Psoas muscle (tissue), 8 donors: ENCODE measurements around the gene ZNF100. TPM values are rescaled to one million over a fixed set of nuclear protein-coding genes. Genes with fewer than 3 reads are reported as not detected.
"Not testable (repeated sequence)": the region's sequence is repeated elsewhere in the genome, so short reads cannot be mapped to it uniquely, and the experiment has no call there.

ENCODE experiments used
- ATAC-seq, 4 donors: fragments of 200-7000 bp; cut with Tn5 transposase; one replicate each; pipeline ENCODE4 v1.9.1; 2020; ENCODE audit warnings: moderate library complexity in 3 of 4, mild to moderate bottlenecking in 2 of 4
- DNase-seq, 2 donors: peaks; one replicate each; pipeline ENCODE4 v3.0.0-alpha.2; 2020
- H3K27ac ChIP-seq: fragments of 200-600 bp; one replicate; pipeline ENCODE4 v1.8.0; 2022
- H3K27me3 ChIP-seq, 3 donors: fragments of 200-600 bp in 1 of 3; one replicate each; pipeline versions ENCODE4 v1.6.1 to v1.8.0; 2013 to 2022; ENCODE audit warnings: low read length in 2 of 3, mild to moderate bottlenecking in 2 of 3, moderate library complexity in 1 of 3; ENCODE audit not compliant: insufficient read depth in 3 of 3
- H3K36me3 ChIP-seq, 2 donors: fragments of 200-600 bp in 1 of 2; one replicate each; pipeline versions ENCODE4 v1.6.1 to v1.8.0; 2013 to 2022; ENCODE audit warnings: low read depth in 1 of 2, mild to moderate bottlenecking in 1 of 2, moderate library complexity in 1 of 2; ENCODE audit not compliant: insufficient read depth in 1 of 2
- H3K4me1 ChIP-seq: fragments of 200-600 bp; one replicate; pipeline ENCODE4 v1.8.0; 2022
- H3K4me3 ChIP-seq: fragments of 200-600 bp; one replicate; pipeline ENCODE4 v1.8.0; 2022; ENCODE audit warnings: mild to moderate bottlenecking
- H3K9me3 ChIP-seq: fragments of 200-600 bp; one replicate; pipeline ENCODE4 v1.8.0; 2022
- WGBS, 3 donors: extraction: QIAGEN DNeasy Blood & Tissue Kit; methylation state at CpG; one replicate each; pipeline versions ENCODE4 v1.1.6 to v1.1.7; 2013; 5-methylcytosine and 5-hydroxymethylcytosine counted together
- intact Hi-C, 2 donors: fragments of 100-400 bp; cut with DNase I; formaldehyde crosslinking; loops; one replicate each; pipeline versions ENCODE4 v1.11.0 to v1.14.2; 2022
- long read RNA-seq, 2 donors: library from polyadenylated mRNA; unstranded; transcript quantifications; one replicate each; pipeline ENCODE4 v2.0.0, GENCODE V29; 2021
- polyA plus RNA-seq, 3 donors: library from polyadenylated mRNA; stranded (reverse); fragments of 200-250 nt; gene quantifications; one replicate each; pipeline ENCODE4 v1.2.3, GENCODE V29; 2013
- total RNA-seq, 4 donors: library from RNA; stranded (reverse); fragmentation: NEBNext Ultra II Directional in 2 of 4; extraction: Animal tissue kit (Norgen Biotek cat#: 25700) in 2 of 4; gene quantifications; one replicate each; pipeline versions ENCODE4 v1.2.1 to v1.2.4, GENCODE V29; 2021 to 2023
- TF ChIP-seq, protein P1 (sequence below): fragments of 200-600 bp; IDR thresholded peaks from one replicate; pipeline ENCODE4 v1.8.0; 2022; ENCODE audit warnings: antibody characterized with exemption
- donor health status: healthy with polysubstance abuse.
- donor health status: DM: no; HTN: no; CAD: no; lungs with moderate emphysema.
- donor health status: Bipolar disorder and iron deficiency.
- donor health status: healthy.
- donor health status: DM: yes; HTN: yes; CAD: no.
- donor health status: DM: no; HTN: no; CAD: no.
- donor health status: DM: no; HTN: no; CAD: no.
- donor health status: DM: yes; HTN: yes; CAD: no.

ZNF100 gene
- total RNA-seq (1 to 10 TPM; 3.1 to 6.0 (median 4.9) TPM), polyA plus RNA-seq (1 to 10 TPM in 1 of 3 donors, under 1 TPM in 2; 0.65 to 5.1 (median 0.94) TPM)
- long read RNA-seq, donor 1, full-length matches to known transcripts, result 1 of 2 reads
- long read RNA-seq, donor 1, partial matches to known transcripts, result 0 of 2 reads
- long read RNA-seq, donor 1, other reads (novel, unspliced or antisense), result 1 of 2 reads
- long read RNA-seq, donor 2, partial matches to known transcripts, result 0 of 5 reads
- long read RNA-seq, donor 2, other reads (novel, unspliced or antisense), result 5 of 5 reads

DNA sequence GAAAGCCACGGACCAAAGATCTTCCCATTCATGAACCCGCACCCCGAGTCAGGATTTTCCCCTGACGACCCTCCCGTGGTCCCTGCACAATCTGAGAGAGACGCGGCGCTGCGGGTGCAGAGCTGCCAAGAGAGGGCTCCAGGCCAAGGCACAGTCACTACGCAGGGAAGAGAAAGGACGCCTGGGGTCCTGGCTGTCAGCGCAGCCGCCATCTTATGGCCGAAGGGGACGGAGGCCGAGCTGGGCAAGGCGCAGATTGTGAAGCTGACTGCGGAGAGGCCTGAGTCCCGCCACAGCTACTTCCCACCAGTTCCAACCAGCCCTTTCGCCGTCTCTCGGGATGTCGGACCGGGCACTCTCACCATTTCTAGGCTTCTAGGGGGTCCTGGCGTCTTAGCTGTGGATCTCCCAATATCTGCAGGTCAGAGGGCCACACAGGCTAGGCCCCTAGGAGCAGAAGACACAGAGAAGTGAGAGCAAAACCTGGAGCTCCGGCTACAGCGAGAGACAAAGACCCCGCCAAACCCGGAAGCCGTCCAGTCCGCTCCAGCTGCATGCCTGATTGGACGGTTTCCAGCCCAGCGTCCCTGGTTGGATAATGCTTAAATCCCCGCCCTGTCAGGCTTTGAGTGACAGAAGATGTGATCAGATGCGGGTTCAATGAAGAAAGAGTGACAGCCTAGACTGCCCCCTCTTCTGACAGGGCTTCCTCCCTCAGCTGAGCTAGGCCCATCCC is at the start of gene ZNF100:
Gene ZNF100 (minus strand): TSS at position 515 of the 736 bp plus-strand sequence. CDS start 150 bp downstream, at position 365.
- Histone ChIP-seq H3K9me3 (no peaks in the 10 kb centered on the region), H3K4me3 (peak within 1 kb of the TSS; percentile 76), H3K4me1 (no peaks in the 10 kb centered on the region), H3K27ac (peak within 1 kb of the TSS; percentile 86), H3K36me3 (peaks cover 0 to 33% of the 10 kb centered on the region in 2 donors), H3K27me3 (no peaks in the 10 kb centered on the region)
- intact Hi-C loops, result loop anchor here in 1 of 2 donors (10.0 kb wide), 1 partner anchor 262 kb away; the partner anchor contains the start of gene ZNF429
- 0% methylated on average over 33 to 35 of the region's 35 CpGs for whole genome bisulfite sequencing, 3 donors
- ATAC-seq (peak; percentile 90 to 98 (median 96)), DNase-seq (peak; percentile 93 to 96)
- TF ChIP-seq, protein P1, sequence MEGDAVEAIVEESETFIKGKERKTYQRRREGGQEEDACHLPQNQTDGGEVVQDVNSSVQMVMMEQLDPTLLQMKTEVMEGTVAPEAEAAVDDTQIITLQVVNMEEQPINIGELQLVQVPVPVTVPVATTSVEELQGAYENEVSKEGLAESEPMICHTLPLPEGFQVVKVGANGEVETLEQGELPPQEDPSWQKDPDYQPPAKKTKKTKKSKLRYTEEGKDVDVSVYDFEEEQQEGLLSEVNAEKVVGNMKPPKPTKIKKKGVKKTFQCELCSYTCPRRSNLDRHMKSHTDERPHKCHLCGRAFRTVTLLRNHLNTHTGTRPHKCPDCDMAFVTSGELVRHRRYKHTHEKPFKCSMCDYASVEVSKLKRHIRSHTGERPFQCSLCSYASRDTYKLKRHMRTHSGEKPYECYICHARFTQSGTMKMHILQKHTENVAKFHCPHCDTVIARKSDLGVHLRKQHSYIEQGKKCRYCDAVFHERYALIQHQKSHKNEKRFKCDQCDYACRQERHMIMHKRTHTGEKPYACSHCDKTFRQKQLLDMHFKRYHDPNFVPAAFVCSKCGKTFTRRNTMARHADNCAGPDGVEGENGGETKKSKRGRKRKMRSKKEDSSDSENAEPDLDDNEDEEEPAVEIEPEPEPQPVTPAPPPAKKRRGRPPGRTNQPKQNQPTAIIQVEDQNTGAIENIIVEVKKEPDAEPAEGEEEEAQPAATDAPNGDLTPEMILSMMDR, result no peak

DNA sequence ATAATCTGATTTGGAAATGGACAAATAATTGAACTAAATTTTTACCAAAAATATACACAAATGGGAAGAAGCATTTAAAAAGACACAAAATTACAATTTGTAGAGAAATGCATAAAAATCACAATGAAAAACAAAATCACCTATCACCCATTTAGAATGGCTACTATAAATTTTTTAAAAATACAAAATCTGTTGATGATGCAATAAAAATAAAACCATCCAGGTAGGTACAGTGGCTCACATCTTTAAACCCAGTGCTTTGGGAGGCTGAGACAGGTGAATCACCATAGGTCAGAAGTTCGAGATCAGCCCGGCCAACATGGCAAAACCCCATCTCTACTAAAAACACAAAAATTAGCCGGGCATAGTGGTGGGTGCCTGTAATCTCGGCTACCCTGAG is 45.1 kb upstream of the ZNF100 start:
- Histone ChIP-seq H3K4me3 (no peak overlapping the region), H3K4me1 (no peaks in the 10 kb centered on the region), H3K36me3 (peaks cover 18 to 64% of the 10 kb centered on the region in 2 donors), H3K27me3 (no peaks in the 10 kb centered on the region), H3K9me3 (peaks cover 61% of the 10 kb centered on the region), H3K27ac (no peak overlapping the region)
- ATAC-seq, result no peak
- DNase-seq, result no peak
- TF ChIP-seq, protein P1, result no peak
- intact Hi-C loops, result no loop called here
- 98 to 100% (median 99%) methylated on average over 4 of the region's 4 CpGs for WGBS, 3 donors

DNA sequence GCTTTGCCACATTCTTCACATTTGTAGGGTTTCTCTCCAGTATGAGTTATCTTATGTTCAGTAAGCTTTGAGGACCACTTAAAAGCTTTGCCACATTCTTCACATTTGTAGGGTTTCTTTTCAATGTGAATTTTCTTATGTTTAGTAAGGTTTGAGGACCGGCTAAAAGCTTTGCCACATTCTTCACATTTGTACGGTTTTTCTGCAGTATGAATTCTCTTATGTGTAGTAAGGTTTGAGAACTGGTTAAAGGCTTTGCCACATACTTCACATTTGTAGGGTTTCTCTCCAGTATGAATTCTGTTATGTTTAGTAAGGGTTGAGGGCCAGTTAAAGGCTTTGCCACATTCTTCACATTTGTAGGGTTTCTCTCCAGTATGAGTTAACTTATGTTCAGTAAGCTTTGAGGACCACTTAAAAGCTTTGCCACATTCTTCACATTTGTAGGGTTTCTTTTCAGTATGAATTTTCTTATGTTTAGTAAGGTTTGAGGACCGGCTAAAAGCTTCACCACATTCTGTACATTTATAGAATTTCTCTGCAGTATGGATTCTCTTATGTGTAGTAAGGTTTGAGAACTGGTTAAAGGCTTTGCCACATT is 41.1 kb upstream of the ZNF100 start:
- H3K36me3 ChIP-seq, result peaks cover 8 to 39% of the 10 kb centered on the region in 2 donors
- not testable (repeated sequence) for H3K4me3 ChIP-seq

DNA sequence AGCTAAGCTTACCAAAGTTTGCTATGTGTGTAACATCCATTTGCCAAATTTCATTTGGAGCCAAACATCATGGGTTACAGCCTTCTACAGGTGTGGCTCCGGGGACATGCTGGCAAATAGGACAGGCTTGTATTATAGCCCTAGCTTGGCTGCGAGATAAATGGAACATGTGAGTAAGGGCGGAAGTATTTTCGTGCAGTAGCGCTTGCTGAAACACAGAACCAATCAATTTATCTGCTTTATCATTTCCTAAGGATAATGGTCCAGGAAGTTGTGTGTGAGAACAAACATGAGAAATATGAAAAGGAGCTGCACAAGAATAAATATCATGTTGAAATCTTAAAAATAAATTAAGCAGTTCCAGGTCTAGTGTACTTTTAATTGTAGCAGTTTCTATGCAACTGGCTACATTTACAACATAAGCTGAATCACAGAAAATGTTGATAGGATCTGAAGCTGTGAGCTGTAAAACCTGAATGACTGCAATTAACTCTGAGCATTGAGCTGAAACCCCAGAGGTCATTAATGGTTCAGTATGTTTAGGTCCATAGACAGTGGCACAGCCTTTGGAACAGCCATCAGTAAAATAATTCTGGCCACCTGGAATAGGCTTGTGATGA is 22.2 kb upstream of the ZNF100 start:
- H3K36me3 ChIP-seq, result no peaks in the 10 kb centered on the region
- ATAC-seq, result no peak
- H3K27me3 ChIP-seq, result no peaks in the 10 kb centered on the region
- no peak for DNase-seq
- no peak overlapping the region for H3K27ac ChIP-seq
- no peaks in the 10 kb centered on the region for H3K4me1 ChIP-seq
- H3K4me3 ChIP-seq, result no peak overlapping the region
- WGBS, 3 donors, result 78 to 84% (median 83%) methylated on average over 5 of the region's 5 CpGs
- intact Hi-C loops, result no loop called here
- TF ChIP-seq, protein P1, result no peak
- H3K9me3 ChIP-seq, result no peaks in the 10 kb centered on the region

More for the DNA sequence above, 41.1 kb upstream of the ZNF100 start:
- H3K27ac ChIP-seq, H3K4me1 ChIP-seq, DNase-seq, H3K27me3 ChIP-seq, intact Hi-C loops, ATAC-seq: not testable (repeated sequence)
- WGBS, 3 donors, result 95 to 98% (median 98%) methylated on average over 3 of the region's 3 CpGs
- H3K9me3 ChIP-seq, result peaks cover 79% of the 10 kb centered on the region

DNA sequence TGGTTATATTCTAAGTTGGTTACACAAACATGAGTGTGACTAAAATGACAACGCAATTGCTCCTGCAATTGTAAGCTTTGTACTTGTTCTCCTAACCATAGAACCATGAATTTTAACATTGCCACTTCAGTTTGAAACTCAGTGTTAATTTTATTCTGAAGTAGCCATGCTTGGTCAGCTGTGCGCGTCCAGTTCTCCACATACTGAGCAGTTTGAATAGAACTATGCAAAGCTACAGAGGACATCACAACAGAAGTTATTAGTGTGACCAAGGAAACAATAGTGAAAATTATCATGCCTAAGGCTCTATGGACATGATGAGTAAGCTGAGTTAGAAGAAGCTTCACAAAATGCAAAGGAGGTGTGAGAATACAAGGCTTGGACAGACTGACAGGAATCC is 19.6 kb upstream of the ZNF100 start:
- TF ChIP-seq, protein P1, result no peak
- H3K36me3 ChIP-seq, result no peaks in the 10 kb centered on the region
- H3K27me3 ChIP-seq, result no peaks in the 10 kb centered on the region
- no peak for ATAC-seq
- H3K4me3 ChIP-seq, result no peak overlapping the region
- no peaks in the 10 kb centered on the region for H3K9me3 ChIP-seq
- 94 to 96% (median 95%) methylated on average over 3 of the region's 3 CpGs for WGBS, 3 donors
- H3K4me1 ChIP-seq, result no peaks in the 10 kb centered on the region
- no peak overlapping the region for H3K27ac ChIP-seq
- no peak for DNase-seq
- intact Hi-C loops, result no loop called here

DNA sequence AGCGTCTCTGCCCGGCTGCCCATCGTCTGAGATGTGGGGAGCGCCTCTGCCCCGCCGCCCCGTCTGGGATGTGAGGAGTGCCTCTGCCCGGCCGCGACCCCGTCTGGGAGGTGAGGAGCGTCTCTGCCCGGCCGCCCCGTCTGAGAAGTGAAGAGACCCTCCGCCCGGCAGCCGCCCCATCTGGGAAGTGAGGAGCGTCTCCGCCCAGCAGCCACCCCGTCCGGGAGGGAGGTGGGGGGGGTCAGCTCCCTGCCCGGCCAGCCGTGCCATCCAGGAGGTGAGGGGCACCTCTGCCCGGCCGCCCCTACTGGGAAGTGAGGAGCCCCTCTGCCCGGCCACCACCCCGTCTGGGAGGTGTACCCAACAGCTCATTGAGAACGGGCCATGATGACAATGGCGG is 8.4 kb upstream of the ZNF100 start:
- intact Hi-C loops, H3K4me3 ChIP-seq, ATAC-seq, H3K36me3 ChIP-seq, H3K27me3 ChIP-seq, H3K4me1 ChIP-seq, H3K27ac ChIP-seq, H3K9me3 ChIP-seq, DNase-seq: not testable (repeated sequence)
- 91 to 96% (median 93%) methylated on average over 12 to 21 of the region's 30 CpGs for WGBS, 3 donors

DNA sequence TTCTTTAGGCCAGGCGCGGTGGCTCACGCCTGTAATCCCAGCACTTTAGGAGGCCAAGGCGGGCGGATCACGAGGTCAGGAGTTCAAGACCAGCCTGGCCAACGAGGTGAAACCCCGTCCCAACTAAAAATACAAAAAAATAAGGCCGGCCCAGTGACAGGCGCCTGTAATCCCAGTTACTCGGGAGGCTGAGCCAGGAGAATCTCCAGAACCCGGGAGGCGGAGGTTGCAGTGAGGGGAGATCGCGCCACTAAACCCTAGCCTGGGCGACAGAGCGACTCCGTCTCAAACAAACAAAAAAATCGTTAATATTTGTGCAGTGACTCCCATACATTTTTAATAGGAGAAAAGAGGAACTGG is 694 bp downstream of the ZNF100 start:
- peak in 2 of 4 donors; percentile 12 to 37 for ATAC-seq
- H3K27me3 ChIP-seq, result not testable (repeated sequence)

More for the DNA sequence above, 694 bp downstream of the ZNF100 start:
- not testable (repeated sequence) for H3K4me1 ChIP-seq, DNase-seq, H3K9me3 ChIP-seq
- intact Hi-C loops, result loop anchor here in 1 of 2 donors (10.0 kb wide), 1 partner anchor 262 kb away; the partner anchor contains the start of gene ZNF429
- peaks cover 0 to 38% of the 10 kb centered on the region in 2 donors for H3K36me3 ChIP-seq
- peak overlapping the region; percentile 76 for H3K4me3 ChIP-seq
- WGBS, 3 donors, result 1 to 2% (median 1%) methylated on average over 19 of the region's 19 CpGs
- H3K27ac ChIP-seq, result peak overlapping the region; percentile 86
